H9 (cell line): ENCODE results near the gene GRID2IP. TPM values are rescaled to one million over a fixed set of nuclear protein-coding genes. Genes with fewer than 3 reads are reported as not detected.

Experiments used
- DNase-seq: peaks from one replicate; pipeline ENCODE4 v3.0.0-alpha.2; 2017
- H2AFZ ChIP-seq: one replicate; pipeline ENCODE4 v1.6.1; 2013; ENCODE audit warnings: mild to moderate bottlenecking, low read length, control low read depth, moderate library complexity
- H2AK5ac ChIP-seq: 2 replicates; pipeline ENCODE4 v1.6.1; 2013; ENCODE audit warnings: low read length, control low read depth, mixed read lengths; ENCODE audit not compliant: insufficient read length
- H2BK120ac ChIP-seq: one replicate; pipeline ENCODE4 v1.6.1; 2013; ENCODE audit warnings: low read depth, mild to moderate bottlenecking, low read length, control low read depth, inconsistent platforms; ENCODE audit not compliant: poor library complexity, severe bottlenecking
- H2BK12ac ChIP-seq: 2 replicates; pipeline ENCODE4 v1.6.1; 2013; ENCODE audit warnings: low read length, control low read depth, mixed read lengths, low read depth; ENCODE audit not compliant: insufficient read length
- H2BK15ac ChIP-seq: 2 replicates; pipeline ENCODE4 v1.6.1; 2013; ENCODE audit warnings: low read depth, low read length, control low read depth
- H2BK20ac ChIP-seq: one replicate; pipeline ENCODE4 v1.6.1; 2013; ENCODE audit warnings: low read depth, mild to moderate bottlenecking, low read length, control low read depth, inconsistent platforms; ENCODE audit not compliant: poor library complexity, severe bottlenecking
- H2BK5ac ChIP-seq: 2 replicates; pipeline ENCODE4 v1.6.1; 2013; ENCODE audit warnings: low read length, control low read depth, mixed read lengths; ENCODE audit not compliant: insufficient read length
- H3K14ac ChIP-seq: 2 replicates; pipeline ENCODE4 v1.6.1; 2013; ENCODE audit warnings: low read length, control low read depth; ENCODE audit not compliant: insufficient read depth
- H3K18ac ChIP-seq: 2 replicates; pipeline ENCODE4 v1.6.1; 2013; ENCODE audit warnings: low read depth, mild to moderate bottlenecking, mixed read lengths, low read length, control low read depth; ENCODE audit not compliant: insufficient read length
- H3K23ac ChIP-seq: 2 replicates; pipeline ENCODE4 v1.6.1; 2013; ENCODE audit warnings: low read length, control low read depth, mixed read lengths, low read depth; ENCODE audit not compliant: insufficient read length
- H3K23me2 ChIP-seq: 2 replicates; pipeline ENCODE4 v1.6.1; 2013; ENCODE audit warnings: low read depth, mild to moderate bottlenecking, mixed read lengths, low read length, control low read depth; ENCODE audit not compliant: insufficient read length, poor library complexity, severe bottlenecking
- H3K27ac ChIP-seq: 2 replicates; pipeline ENCODE4 v1.5.1; 2013; ENCODE audit warnings: low read length, control low read depth, mixed read lengths, low read depth; ENCODE audit not compliant: insufficient read length
- H3K27me3 ChIP-seq: 2 replicates; pipeline ENCODE4 v1.6.1; 2013; ENCODE audit warnings: low read length, control low read depth, inconsistent platforms; ENCODE audit not compliant: insufficient read depth
- H3K4ac ChIP-seq: 2 replicates; pipeline ENCODE4 v1.6.1; 2013; ENCODE audit warnings: low read depth, mild to moderate bottlenecking, control low read depth, inconsistent platforms, low read length, moderate library complexity
- H3K4me1 ChIP-seq: 2 replicates; pipeline ENCODE4 v1.6.1; 2013; ENCODE audit warnings: low read length, control low read depth, inconsistent platforms; ENCODE audit not compliant: insufficient read depth
- H3K4me2 ChIP-seq: 2 replicates; pipeline ENCODE4 v1.6.1; 2013; ENCODE audit warnings: low read length, control low read depth, mixed read lengths; ENCODE audit not compliant: insufficient read length, insufficient read depth
- H3K56ac ChIP-seq: 2 replicates; pipeline ENCODE4 v1.6.1; 2013; ENCODE audit warnings: low read depth, mild to moderate bottlenecking, mixed read lengths, low read length, control low read depth; ENCODE audit not compliant: insufficient read length
- H3K79me1 ChIP-seq: 2 replicates; pipeline ENCODE4 v1.6.1; 2013; ENCODE audit warnings: low read depth, mild to moderate bottlenecking, moderate library complexity, low read length, control low read depth, inconsistent platforms; ENCODE audit not compliant: insufficient read depth, poor library complexity, severe bottlenecking
- H3K79me2 ChIP-seq: 2 replicates; pipeline ENCODE4 v1.6.1; 2013; ENCODE audit warnings: low read length, control low read depth, inconsistent platforms; ENCODE audit not compliant: insufficient read depth
- H3K9ac ChIP-seq: 2 replicates; pipeline ENCODE4 v1.6.1; 2013; ENCODE audit warnings: low read length, control low read depth, mixed read lengths; ENCODE audit not compliant: insufficient read length; ENCODE audit errors: extremely low read depth
- H3K9me3 ChIP-seq: one replicate; pipeline ENCODE4 v1.6.1; 2013; ENCODE audit warnings: low read depth, low read length, inconsistent platforms; ENCODE audit not compliant: control insufficient read depth
- H3T11ph ChIP-seq: one replicate; pipeline ENCODE4 v1.6.1; 2013; ENCODE audit warnings: mild to moderate bottlenecking, low read length, control low read depth, inconsistent platforms
- H4K20me1 ChIP-seq: one replicate; pipeline ENCODE4 v1.6.1; 2013; ENCODE audit not compliant: control insufficient read depth, insufficient read length, insufficient read depth
- H4K5ac ChIP-seq: 2 replicates; pipeline ENCODE4 v1.6.1; 2013; ENCODE audit warnings: low read depth, mild to moderate bottlenecking, mixed read lengths, low read length, control low read depth; ENCODE audit not compliant: insufficient read length
- H4K8ac ChIP-seq: replicated peaks from 2 replicates; pipeline ENCODE4 v1.6.1; 2013; ENCODE audit warnings: low read length, control low read depth, mixed read lengths, low read depth; ENCODE audit not compliant: insufficient read length
- H4K91ac ChIP-seq: 2 replicates; pipeline ENCODE4 v1.6.1; 2013; ENCODE audit warnings: low read depth, mild to moderate bottlenecking, moderate library complexity, mixed read lengths, low read length, control low read depth; ENCODE audit not compliant: insufficient read length
- H3K27ac Mint-ChIP-seq, 3 experiments: 2 replicates in 2 of 3; 3 replicates in 1 of 3; pipeline ENCODE4 v1.8.0; 2020 to 2021; ENCODE audit warnings: mixed read lengths in 3 of 3, mild to moderate bottlenecking in 1 of 3, moderate library complexity in 1 of 3
- H3K27me3 Mint-ChIP-seq: 2 replicates; pipeline ENCODE4 v1.8.0; 2021; ENCODE audit warnings: low read depth, mild to moderate bottlenecking, moderate library complexity, mixed read lengths
- H3K36me3 Mint-ChIP-seq, 3 experiments: 2 replicates in 2 of 3; 3 replicates in 1 of 3; pipeline ENCODE4 v1.8.0; 2020 to 2021; ENCODE audit warnings: low read depth in 3 of 3, mixed read lengths in 3 of 3; ENCODE audit not compliant: insufficient read depth in 1 of 3
- H3K4me1 Mint-ChIP-seq, 2 experiments: 2 replicates each; pipeline ENCODE4 v1.8.0; 2020; ENCODE audit warnings: mixed read lengths in 2 of 2
- H3K4me3 Mint-ChIP-seq, 2 experiments: 2 replicates in 1 of 2; 3 replicates in 1 of 2; pipeline ENCODE4 v1.8.0; 2020 to 2021; ENCODE audit warnings: mild to moderate bottlenecking in 2 of 2, mixed read lengths in 2 of 2, moderate library complexity in 1 of 2
- H3K9me3 Mint-ChIP-seq, 2 experiments: 2 replicates in 1 of 2; 3 replicates in 1 of 2; pipeline ENCODE4 v1.8.0; 2020; ENCODE audit warnings: mild to moderate bottlenecking in 2 of 2, mixed read lengths in 2 of 2, moderate library complexity in 1 of 2
- CTCF ChIP-seq: fragments of 200-600 bp; sonication (generic); conservative IDR thresholded peaks from 3 replicates; pipeline ENCODE4 v1.8.0; 2021; ENCODE audit warnings: antibody characterized with exemption, mild to moderate bottlenecking
- whole genome bisulfite sequencing: extraction: QIAGEN DNeasy Blood & Tissue Kit; methylation state at CpG from one replicate; pipeline ENCODE4 v1.1.7; 2013; ENCODE audit warnings: missing lambda C conversion rate, low lambda C conversion rate, mixed read lengths; ENCODE audit not compliant: insufficient read length; ENCODE audit errors: extremely low coverage; 5-methylcytosine and 5-hydroxymethylcytosine counted together
- total RNA-seq: library from RNA; stranded (reverse); gene quantifications from 2 replicates; pipeline ENCODE4 v1.2.1, GENCODE V29; 2021

The GRID2IP gene
- total RNA-seq, 1 experiment from 2014 or later, result 1.7 TPM

- H3K27ac Mint-ChIP-seq, result 0 out of 7 replicates have a peak overlapping the region, but pooled peaks of 1 of the 3 experiments have one; percentile 18
- H2BK15ac ChIP-seq, result no peak overlapping the region
- H3K36me3 Mint-ChIP-seq, result peaks cover 4 to 5% (median 4%) of the 10 kb centered on the region in 3 experiments; a peak in 2 of 7 replicates
- H3K27me3 ChIP-seq, result no peaks in the 10 kb centered on the region
- DNase-seq, result no peak
- H3K4me3 Mint-ChIP-seq, result no peak overlapping the region
- H3K79me1 ChIP-seq, result no peaks in the 10 kb centered on the region
- no peaks in the 10 kb centered on the region for H3K23me2 ChIP-seq
- no peak overlapping the region for H3K14ac ChIP-seq
- no peak overlapping the region for H3K18ac ChIP-seq
- H3K9me3 Mint-ChIP-seq, result peaks cover 6 to 10% of the 10 kb centered on the region in 2 experiments; a peak in 4 of 5 replicates
- no peaks in the 10 kb centered on the region for H3K9me3 ChIP-seq
- no peaks in the 10 kb centered on the region for H4K20me1 ChIP-seq
- no peak overlapping the region for H2BK20ac ChIP-seq
- no peak overlapping the region for H3T11ph ChIP-seq
- no peak overlapping the region for H2AK5ac ChIP-seq
- H4K91ac ChIP-seq, result no peak overlapping the region
- H3K27me3 Mint-ChIP-seq, result peaks cover 15% of the 10 kb centered on the region
- H2BK120ac ChIP-seq, result no peak overlapping the region
- H3K4me2 ChIP-seq, result no peak overlapping the region
- H3K56ac ChIP-seq, result no peak overlapping the region
- no peak overlapping the region for H3K27ac ChIP-seq
- no peaks in the 10 kb centered on the region for H3K4me1 Mint-ChIP-seq
- H2BK5ac ChIP-seq, result no peak overlapping the region
- TF ChIP-seq CTCF, result no peak
- H2AFZ ChIP-seq, result no peak overlapping the region
- WGBS, result no CpG with 5 or more reads among the region's 10 CpGs
- H3K79me2 ChIP-seq, result no peaks in the 10 kb centered on the region
- no peak overlapping the region for H4K8ac ChIP-seq
- no peak overlapping the region for H3K4ac ChIP-seq
- no peak overlapping the region for H3K9ac ChIP-seq
- no peaks in the 10 kb centered on the region for H3K4me1 ChIP-seq
- no peak overlapping the region for H2BK12ac ChIP-seq
- H3K23ac ChIP-seq, result no peak overlapping the region
- no peak overlapping the region for H4K5ac ChIP-seq
Observed at GRCh38 chr7:6491194-6491593, 60.1 kb downstream of the GRID2IP start.
